Heart left ventricle (tissue), 13 donors: ENCODE data around the gene CEP70.

Experiments used
- POLR2A ChIP-seq, 2 donors: fragments of 450-650 bp; IDR thresholded peaks; one replicate each; pipeline ENCODE4 v1.6.1; 2017; ENCODE audit warnings: antibody characterized with exemption in 2 of 2, mild to moderate bottlenecking in 2 of 2, moderate library complexity in 2 of 2
- TF ChIP-seq, protein P1 (sequence below), 12 donors: fragments of 200-600 bp; sonication (generic) in 4 of 12; IDR thresholded peaks; one replicate each; pipeline versions ENCODE4 v1.5.0 to v1.8.0; 2018 to 2022; ENCODE audit warnings: antibody characterized with exemption in 12 of 12, mild to moderate bottlenecking in 5 of 12
- donor health status: ischemic (EF 13 %, LVEDD 7.1; RV severe dilation, severe dysfunction).
- donor health status: DM: no; HTN: yes; CAD: no.
- donor health status: DM: no; HTN: no; CAD: no.
- donor health status: ischemic (EF 25% LVEDD 6.9; RV normal size, moderate dysfunction).
- donor health status: ischemic (EF 25% LVEDD 5.7; RV mildly dilated, moderate dysfunction).
- donor health status: ischemic (EF 35%, LVEDD 5.7; RV mildly dilated, moderate dysfunction).
- donor health status: nonischemic (EF 11% LVEDD 7.7; RV severe dilation, severe dysfunction).
- donor health status: DM: yes; HTN: yes; CAD: no.
- donor health status: PGD.
- donor health status: ischemic (EF 29% LVEDD 5.4; RV normal size, mild dysfunction).
- donor health status: nonischemic (EF 23%, LVEDD 6.1; RV moderate dilation, normal function).

DNA sequence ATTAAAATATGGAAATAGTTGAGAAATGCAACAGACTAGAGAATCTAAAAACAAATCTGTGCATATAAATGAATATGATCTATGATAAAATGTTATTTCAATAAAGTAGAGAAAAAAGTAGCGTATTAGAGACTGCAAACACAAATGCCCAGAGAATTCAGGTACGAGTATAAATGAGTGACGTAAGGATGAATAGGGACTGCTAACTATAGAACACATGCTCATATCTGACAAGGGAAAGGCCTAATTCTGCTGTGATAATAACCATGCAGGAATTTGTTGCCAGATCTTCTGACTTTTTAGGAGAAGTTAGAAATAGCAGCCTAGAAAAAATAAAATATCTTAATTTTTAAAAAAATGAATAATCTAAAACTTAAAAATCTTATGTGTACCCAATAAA lies 86.5 kb downstream of the CEP70 start:
- TF ChIP-seq, protein P1, sequence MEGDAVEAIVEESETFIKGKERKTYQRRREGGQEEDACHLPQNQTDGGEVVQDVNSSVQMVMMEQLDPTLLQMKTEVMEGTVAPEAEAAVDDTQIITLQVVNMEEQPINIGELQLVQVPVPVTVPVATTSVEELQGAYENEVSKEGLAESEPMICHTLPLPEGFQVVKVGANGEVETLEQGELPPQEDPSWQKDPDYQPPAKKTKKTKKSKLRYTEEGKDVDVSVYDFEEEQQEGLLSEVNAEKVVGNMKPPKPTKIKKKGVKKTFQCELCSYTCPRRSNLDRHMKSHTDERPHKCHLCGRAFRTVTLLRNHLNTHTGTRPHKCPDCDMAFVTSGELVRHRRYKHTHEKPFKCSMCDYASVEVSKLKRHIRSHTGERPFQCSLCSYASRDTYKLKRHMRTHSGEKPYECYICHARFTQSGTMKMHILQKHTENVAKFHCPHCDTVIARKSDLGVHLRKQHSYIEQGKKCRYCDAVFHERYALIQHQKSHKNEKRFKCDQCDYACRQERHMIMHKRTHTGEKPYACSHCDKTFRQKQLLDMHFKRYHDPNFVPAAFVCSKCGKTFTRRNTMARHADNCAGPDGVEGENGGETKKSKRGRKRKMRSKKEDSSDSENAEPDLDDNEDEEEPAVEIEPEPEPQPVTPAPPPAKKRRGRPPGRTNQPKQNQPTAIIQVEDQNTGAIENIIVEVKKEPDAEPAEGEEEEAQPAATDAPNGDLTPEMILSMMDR (IDR thresholded peaks at IDR 0.05): no peak
- TF ChIP-seq POLR2A (IDR thresholded peaks at IDR 0.05): no peak
